HFFc6 (cell line): ENCODE results near the gene EIF4E1B. TPM values are rescaled to one million over a fixed set of nuclear protein-coding genes. Genes with fewer than 3 reads are reported as not detected.

Source experiments
- DNase-seq: peaks from one replicate; pipeline ENCODE4 v3.0.0-alpha.2; 2018
- H3K27ac Mint-ChIP-seq: 2 replicates; pipeline ENCODE4 v1.8.0; 2020; ENCODE audit warnings: mild to moderate bottlenecking, mixed read lengths
- H3K27me3 Mint-ChIP-seq: 2 replicates; pipeline ENCODE4 v1.8.0; 2021; ENCODE audit warnings: mild to moderate bottlenecking, moderate library complexity, mixed read lengths; ENCODE audit not compliant: insufficient read depth
- H3K36me3 Mint-ChIP-seq: 2 replicates; pipeline ENCODE4 v1.8.0; 2021; ENCODE audit warnings: low read depth, mixed read lengths
- H3K4me1 Mint-ChIP-seq: 2 replicates; pipeline ENCODE4 v1.8.0; 2020; ENCODE audit warnings: low read depth, mixed read lengths
- H3K4me3 Mint-ChIP-seq: 2 replicates; pipeline ENCODE4 v1.8.0; 2020; ENCODE audit warnings: mild to moderate bottlenecking, moderate library complexity, mixed read lengths
- H3K9me3 Mint-ChIP-seq: 2 replicates; pipeline ENCODE4 v1.8.0; 2020; ENCODE audit warnings: mild to moderate bottlenecking, mixed read lengths
- total RNA-seq, 6 experiments: library from RNA; stranded (reverse); fragmentation: NEBNext Ultra II Directional; extraction: Animal tissue kit (Norgen Biotek cat#: 25700); gene quantifications; 2 replicates in 1 of 6; 3 replicates in 5 of 6; pipeline ENCODE4 v1.2.3, GENCODE V29; 2021
- TF ChIP-seq, protein P1 (sequence below): fragments of 200-600 bp; sonication (generic); IDR thresholded peaks from 2 replicates; pipeline ENCODE4 v1.5.0; 2021; ENCODE audit warnings: antibody characterized with exemption, mild to moderate bottlenecking

EIF4E1B gene
- total RNA-seq, 6 experiments from 2014 or later: not detected

DNA sequence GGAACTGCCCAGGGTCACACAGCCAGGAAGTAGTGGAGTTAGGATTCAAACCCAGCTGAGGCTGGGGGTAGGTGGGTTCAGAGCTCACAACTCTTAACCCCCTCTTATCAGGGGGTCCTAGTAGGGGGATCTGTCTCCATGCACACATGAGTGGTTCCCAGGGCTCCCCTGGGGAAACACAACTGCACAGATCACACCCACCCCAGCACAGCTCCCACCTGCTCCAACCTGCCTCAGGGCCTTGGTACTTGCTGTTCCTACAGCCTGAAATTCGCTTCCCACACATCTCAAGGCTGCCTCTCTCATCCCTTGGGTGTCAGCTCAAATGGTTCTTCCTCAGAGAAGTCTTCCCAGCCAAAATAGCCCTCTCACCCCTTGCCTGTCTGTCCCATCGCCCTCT is 5.0 kb upstream of the EIF4E1B start:
- Mint-ChIP-seq H3K9me3 (no peaks in the 10 kb centered on the region), H3K27me3 (peaks cover 54% of the 10 kb centered on the region), H3K4me1 (peaks cover 14% of the 10 kb centered on the region), H3K36me3 (no peaks in the 10 kb centered on the region), H3K27ac (no peak overlapping the region), H3K4me3 (no peak overlapping the region)
- TF ChIP-seq, protein P1, sequence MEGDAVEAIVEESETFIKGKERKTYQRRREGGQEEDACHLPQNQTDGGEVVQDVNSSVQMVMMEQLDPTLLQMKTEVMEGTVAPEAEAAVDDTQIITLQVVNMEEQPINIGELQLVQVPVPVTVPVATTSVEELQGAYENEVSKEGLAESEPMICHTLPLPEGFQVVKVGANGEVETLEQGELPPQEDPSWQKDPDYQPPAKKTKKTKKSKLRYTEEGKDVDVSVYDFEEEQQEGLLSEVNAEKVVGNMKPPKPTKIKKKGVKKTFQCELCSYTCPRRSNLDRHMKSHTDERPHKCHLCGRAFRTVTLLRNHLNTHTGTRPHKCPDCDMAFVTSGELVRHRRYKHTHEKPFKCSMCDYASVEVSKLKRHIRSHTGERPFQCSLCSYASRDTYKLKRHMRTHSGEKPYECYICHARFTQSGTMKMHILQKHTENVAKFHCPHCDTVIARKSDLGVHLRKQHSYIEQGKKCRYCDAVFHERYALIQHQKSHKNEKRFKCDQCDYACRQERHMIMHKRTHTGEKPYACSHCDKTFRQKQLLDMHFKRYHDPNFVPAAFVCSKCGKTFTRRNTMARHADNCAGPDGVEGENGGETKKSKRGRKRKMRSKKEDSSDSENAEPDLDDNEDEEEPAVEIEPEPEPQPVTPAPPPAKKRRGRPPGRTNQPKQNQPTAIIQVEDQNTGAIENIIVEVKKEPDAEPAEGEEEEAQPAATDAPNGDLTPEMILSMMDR: no peak
- no peak for DNase-seq

DNA sequence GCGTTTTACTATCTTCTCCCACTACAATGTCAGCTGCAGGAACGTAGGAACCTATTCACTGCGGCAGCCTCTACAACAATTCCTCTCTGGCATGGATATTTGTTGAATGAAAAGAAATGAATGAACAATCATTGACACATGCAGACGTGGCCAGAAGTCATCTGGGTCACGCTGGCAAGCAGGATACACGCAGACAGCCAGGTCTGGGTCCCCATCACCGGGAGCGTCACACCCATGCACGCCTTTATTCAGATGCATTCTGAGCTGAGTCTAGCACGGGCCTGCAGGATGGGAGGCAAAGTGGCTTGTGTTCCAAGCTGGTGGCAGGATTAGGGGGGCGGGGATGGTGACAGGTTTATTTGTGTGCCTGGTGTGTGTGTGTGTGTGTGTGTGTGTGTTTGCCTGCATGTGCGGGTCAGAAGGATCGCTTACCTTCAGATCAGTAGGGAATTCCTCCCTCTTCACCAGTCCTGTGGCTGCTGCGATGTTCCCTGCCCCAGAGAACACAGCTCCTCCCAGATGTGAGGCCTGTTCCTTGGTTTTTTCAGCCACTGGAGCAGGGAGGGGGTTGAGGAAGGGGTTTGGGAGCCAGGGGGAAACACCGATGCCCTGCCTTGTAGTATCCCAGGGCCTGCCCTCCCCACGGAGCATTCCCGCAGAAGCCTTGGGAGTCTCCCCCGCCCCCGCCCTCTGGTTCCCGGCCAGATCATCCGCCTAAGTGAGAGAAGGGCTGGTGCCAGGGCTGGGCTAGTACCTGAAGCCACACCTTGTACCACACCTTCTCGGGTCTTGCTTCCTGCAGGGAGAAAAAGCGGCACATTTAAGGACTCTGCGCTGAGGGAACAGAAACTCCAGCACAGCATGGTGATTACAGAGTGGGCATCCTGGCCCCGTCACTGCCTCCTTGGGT is 4.3 kb upstream of the EIF4E1B start:
- Mint-ChIP-seq H3K27me3 (peaks cover 55% of the 10 kb centered on the region), H3K36me3 (no peaks in the 10 kb centered on the region)

DNA sequence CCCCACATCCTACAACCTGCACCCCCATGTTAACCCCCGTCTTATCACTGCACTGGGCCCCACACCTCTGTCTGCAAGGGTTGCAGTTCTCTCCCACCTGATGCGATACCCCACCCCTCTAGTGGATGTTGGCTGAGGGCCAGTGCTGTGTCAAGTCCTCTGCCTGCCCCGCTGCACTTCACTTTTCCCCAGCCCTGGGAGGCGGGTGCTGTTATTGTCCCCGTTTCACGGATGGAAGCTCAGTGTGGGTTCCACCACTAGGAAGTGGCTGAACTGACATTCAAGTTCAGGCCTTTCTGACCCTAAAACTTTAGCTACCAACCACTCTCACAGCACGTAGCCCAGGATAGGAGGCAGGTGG is 3.6 kb upstream of the EIF4E1B start:
- Mint-ChIP-seq H3K4me3 (no peak overlapping the region), H3K36me3 (no peaks in the 10 kb centered on the region), H3K27ac (no peak overlapping the region), H3K4me1 (peaks cover 12% of the 10 kb centered on the region), H3K9me3 (no peaks in the 10 kb centered on the region), H3K27me3 (peaks cover 56% of the 10 kb centered on the region)
- TF ChIP-seq, protein P1: no peak
- DNase-seq: no peak

More for the DNA sequence above, 4.3 kb upstream of the EIF4E1B start:
- no peak overlapping the region for H3K27ac Mint-ChIP-seq
- TF ChIP-seq, protein P1: no peak
- no peaks in the 10 kb centered on the region for H3K9me3 Mint-ChIP-seq
- DNase-seq: no peak
- no peak overlapping the region for H3K4me3 Mint-ChIP-seq
- H3K4me1 Mint-ChIP-seq: peaks cover 12% of the 10 kb centered on the region

DNA sequence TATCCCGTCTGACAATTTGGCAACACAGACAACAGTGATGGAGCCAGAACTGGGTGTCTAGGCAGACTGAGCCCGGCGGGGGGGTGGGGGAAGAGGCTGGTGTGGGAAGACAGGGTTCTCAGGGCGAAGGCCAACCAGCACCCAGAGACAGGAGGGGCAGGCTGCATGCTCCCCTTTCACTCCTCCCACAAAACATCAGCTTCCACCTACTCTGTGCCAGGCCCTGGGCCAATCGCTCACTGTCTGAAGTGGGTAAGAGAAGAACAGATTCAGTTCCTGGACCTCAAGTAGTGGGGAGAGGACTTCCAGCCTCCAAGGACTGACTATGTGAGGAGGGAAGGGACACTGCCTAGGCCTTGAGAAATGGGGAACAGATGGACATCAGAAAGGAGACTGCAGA is 2.9 kb upstream of the EIF4E1B start:
- no peaks in the 10 kb centered on the region for H3K36me3 Mint-ChIP-seq
- no peaks in the 10 kb centered on the region for H3K9me3 Mint-ChIP-seq
- TF ChIP-seq, protein P1: no peak
- no peak for DNase-seq
- H3K27me3 Mint-ChIP-seq: peaks cover 51% of the 10 kb centered on the region
- no peak overlapping the region for H3K27ac Mint-ChIP-seq
- peaks cover 12% of the 10 kb centered on the region for H3K4me1 Mint-ChIP-seq
- no peak overlapping the region for H3K4me3 Mint-ChIP-seq

DNA sequence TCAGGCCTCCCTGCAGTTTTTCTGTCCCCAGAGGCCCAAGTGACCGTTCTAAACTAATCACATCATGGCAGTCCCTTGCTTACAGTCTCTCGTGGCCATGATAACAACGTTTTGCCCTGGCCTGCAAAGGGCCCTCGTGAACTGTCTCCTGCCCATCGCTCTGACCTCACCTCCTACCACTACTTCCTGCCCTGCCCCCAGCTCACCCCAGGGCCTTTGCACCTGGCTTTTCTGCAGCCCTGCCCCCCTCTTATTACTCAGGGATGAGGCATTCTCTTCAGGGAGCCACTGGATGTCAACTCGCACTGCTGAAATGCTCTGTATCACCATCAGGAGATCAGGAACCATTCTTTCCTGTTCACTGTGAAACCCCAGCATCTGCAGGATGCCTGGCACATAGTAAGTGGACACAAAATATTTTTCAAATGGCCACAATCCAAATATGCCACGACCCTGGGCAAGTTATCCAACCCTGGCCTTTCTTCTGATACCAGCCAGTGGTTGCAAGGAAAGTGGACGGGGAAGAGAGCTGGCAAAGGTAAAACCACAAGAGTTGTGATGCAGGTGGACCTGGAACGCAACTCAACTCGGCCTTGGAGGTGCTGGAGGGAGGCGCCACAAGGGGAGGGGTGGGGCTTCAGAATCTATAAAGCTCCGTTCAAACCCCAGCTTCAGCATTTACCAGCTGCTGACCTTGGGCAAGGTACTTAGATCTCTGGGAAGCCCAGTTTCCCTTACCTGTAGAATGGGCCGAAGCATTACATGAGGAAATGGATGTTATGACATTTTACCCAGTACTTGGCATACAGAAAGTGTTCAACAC is 1.9 kb upstream of the EIF4E1B start:
- no peak overlapping the region for H3K27ac Mint-ChIP-seq
- no peak for DNase-seq
- H3K9me3 Mint-ChIP-seq: no peaks in the 10 kb centered on the region
- peaks cover 12% of the 10 kb centered on the region for H3K4me1 Mint-ChIP-seq
- H3K36me3 Mint-ChIP-seq: no peaks in the 10 kb centered on the region
- H3K4me3 Mint-ChIP-seq: no peak overlapping the region
- TF ChIP-seq, protein P1: no peak
- H3K27me3 Mint-ChIP-seq: peaks cover 57% of the 10 kb centered on the region
